ENCODE measurements around the gene COG3. TPM values are rescaled to one million over a fixed set of nuclear protein-coding genes. Genes with fewer than 3 reads are reported as not detected.

COG3 gene
- polyA plus RNA-seq, 1 donor from 2014 or later = 90.2 TPM

DNA sequence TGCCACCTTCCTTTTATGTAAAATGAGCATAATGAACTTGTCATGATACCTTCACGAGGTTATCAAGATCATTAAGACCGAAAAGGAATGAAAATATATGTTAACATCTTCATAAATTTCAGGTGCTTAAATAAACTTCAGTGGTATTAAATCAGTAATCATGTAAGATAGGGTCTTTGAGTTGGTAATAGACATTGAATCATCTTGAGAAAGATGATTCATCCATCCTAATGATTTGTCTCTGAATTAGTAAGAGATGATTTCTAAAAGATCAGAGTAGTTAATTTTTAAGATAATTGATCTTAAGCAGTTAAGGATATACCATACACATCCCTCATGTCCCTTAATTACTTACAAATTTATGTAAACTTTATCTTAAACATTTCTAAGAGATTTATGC is 52.0 kb downstream of the COG3 start:
- Histone ChIP-seq H3K79me2 (replicated peaks; ENCODE audit: insufficient read depth, low read length) (no peaks in the 10 kb centered on the region), H3F3A (ENCODE audit: insufficient read depth, low read length, poor library complexity, severe bottlenecking) (no peaks in the 10 kb centered on the region), H4K20me1 (ENCODE audit: insufficient read depth) (no peaks in the 10 kb centered on the region), H3K9me3 (ENCODE audit: low read length) (no peaks in the 10 kb centered on the region), H3K36me3 (ENCODE audit: insufficient read depth, low read length) (peaks cover 11% of the 10 kb centered on the region), H3K4me2 (ENCODE audit: low read length) (no peak overlapping the region), H3K27me3 (ENCODE audit: insufficient read depth, low read depth, low read length) (no peaks in the 10 kb centered on the region), H3K9ac (ENCODE audit: low read length) (no peak overlapping the region), H3K9me2 (ENCODE audit: insufficient read depth, low read length) (no peaks in the 10 kb centered on the region), H3K4me3 (ENCODE audit: low read length) (no peak overlapping the region), H2AFZ (ENCODE audit: low read depth, low read length) (no peak overlapping the region), H3K27ac (ENCODE audit: low read length) (no peak overlapping the region)
- TF ChIP-seq POLR2AphosphoS5 (IDR thresholded peaks at IDR 0.05) (no peak), TAF1 (IDR thresholded peaks at IDR 0.05; ENCODE audit: low read depth) (no peak), EZH2 (IDR thresholded peaks at IDR 0.05; ENCODE audit: borderline replicate concordance, insufficient read depth, low read length, poor library complexity, severe bottlenecking) (no peak), RAD21 (conservative IDR thresholded peaks at IDR 0.05) (no peak), SMC3 (conservative IDR thresholded peaks at IDR 0.05; ENCODE audit: poor library complexity) (no peak), MXI1 (conservative IDR thresholded peaks at IDR 0.05; ENCODE audit: poor library complexity, severe bottlenecking) (no peak), EP300 (conservative IDR thresholded peaks at IDR 0.05; ENCODE audit: poor library complexity, severe bottlenecking) (no peak)
- TF ChIP-seq, protein P1, sequence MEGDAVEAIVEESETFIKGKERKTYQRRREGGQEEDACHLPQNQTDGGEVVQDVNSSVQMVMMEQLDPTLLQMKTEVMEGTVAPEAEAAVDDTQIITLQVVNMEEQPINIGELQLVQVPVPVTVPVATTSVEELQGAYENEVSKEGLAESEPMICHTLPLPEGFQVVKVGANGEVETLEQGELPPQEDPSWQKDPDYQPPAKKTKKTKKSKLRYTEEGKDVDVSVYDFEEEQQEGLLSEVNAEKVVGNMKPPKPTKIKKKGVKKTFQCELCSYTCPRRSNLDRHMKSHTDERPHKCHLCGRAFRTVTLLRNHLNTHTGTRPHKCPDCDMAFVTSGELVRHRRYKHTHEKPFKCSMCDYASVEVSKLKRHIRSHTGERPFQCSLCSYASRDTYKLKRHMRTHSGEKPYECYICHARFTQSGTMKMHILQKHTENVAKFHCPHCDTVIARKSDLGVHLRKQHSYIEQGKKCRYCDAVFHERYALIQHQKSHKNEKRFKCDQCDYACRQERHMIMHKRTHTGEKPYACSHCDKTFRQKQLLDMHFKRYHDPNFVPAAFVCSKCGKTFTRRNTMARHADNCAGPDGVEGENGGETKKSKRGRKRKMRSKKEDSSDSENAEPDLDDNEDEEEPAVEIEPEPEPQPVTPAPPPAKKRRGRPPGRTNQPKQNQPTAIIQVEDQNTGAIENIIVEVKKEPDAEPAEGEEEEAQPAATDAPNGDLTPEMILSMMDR (IDR thresholded peaks at IDR 0.05; ENCODE audit: poor library complexity, severe bottlenecking) = no peak
- TF ChIP-seq, protein P2, sequence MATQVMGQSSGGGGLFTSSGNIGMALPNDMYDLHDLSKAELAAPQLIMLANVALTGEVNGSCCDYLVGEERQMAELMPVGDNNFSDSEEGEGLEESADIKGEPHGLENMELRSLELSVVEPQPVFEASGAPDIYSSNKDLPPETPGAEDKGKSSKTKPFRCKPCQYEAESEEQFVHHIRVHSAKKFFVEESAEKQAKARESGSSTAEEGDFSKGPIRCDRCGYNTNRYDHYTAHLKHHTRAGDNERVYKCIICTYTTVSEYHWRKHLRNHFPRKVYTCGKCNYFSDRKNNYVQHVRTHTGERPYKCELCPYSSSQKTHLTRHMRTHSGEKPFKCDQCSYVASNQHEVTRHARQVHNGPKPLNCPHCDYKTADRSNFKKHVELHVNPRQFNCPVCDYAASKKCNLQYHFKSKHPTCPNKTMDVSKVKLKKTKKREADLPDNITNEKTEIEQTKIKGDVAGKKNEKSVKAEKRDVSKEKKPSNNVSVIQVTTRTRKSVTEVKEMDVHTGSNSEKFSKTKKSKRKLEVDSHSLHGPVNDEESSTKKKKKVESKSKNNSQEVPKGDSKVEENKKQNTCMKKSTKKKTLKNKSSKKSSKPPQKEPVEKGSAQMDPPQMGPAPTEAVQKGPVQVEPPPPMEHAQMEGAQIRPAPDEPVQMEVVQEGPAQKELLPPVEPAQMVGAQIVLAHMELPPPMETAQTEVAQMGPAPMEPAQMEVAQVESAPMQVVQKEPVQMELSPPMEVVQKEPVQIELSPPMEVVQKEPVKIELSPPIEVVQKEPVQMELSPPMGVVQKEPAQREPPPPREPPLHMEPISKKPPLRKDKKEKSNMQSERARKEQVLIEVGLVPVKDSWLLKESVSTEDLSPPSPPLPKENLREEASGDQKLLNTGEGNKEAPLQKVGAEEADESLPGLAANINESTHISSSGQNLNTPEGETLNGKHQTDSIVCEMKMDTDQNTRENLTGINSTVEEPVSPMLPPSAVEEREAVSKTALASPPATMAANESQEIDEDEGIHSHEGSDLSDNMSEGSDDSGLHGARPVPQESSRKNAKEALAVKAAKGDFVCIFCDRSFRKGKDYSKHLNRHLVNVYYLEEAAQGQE (IDR thresholded peaks at IDR 0.05; ENCODE audit: borderline replicate concordance) = no peak

DNA sequence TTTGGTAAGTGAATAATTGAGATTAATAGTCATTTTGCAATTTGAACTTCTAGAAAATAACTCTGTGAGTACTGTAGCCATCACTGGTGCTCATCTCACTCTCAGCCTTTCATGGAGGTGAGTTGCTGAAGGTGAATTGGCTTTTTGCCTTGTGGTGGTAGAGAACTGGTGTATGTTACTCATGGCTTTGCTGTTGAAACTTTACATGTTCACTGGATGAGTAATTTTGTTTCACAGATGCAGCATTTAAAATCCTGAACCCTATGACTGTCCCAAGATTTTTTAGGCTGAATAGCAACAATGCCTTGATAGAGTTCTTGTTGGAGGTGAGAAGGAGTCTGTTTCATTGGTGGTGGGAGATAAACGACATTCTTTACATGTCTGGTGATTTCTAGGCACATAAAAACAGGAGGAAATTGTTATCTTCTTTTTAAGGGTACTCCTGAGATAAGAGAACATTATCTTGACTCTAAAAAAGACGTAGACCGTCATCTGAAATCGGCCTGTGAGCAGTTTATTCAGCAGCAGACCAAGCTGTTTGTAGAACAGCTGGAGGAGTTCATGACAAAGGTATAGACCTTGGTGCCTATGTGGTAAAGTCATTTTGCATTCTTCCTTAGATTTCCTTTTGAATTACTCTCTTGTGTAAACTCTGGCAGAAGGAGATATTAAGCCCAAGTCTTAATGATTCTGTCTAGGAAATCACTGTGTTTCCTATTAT is 53.9 kb downstream of the COG3 start:
- H2AFZ ChIP-seq (ENCODE audit: low read depth, low read length) = no peak overlapping the region
- H4K20me1 ChIP-seq (ENCODE audit: insufficient read depth) = no peaks in the 10 kb centered on the region
- H3K9ac ChIP-seq (ENCODE audit: low read length) = no peak overlapping the region
- no peaks in the 10 kb centered on the region for H3K9me2 ChIP-seq (ENCODE audit: insufficient read depth, low read length)
- H3F3A ChIP-seq (ENCODE audit: insufficient read depth, low read length, poor library complexity, severe bottlenecking) = no peaks in the 10 kb centered on the region
- no peaks in the 10 kb centered on the region for H3K9me3 ChIP-seq (ENCODE audit: low read length)
- no peaks in the 10 kb centered on the region for H3K79me2 ChIP-seq (replicated peaks; ENCODE audit: insufficient read depth, low read length)
- no peak overlapping the region for H3K4me3 ChIP-seq (ENCODE audit: low read length)
- no peaks in the 10 kb centered on the region for H3K27me3 ChIP-seq (ENCODE audit: insufficient read depth, low read depth, low read length)
- peaks cover 11% of the 10 kb centered on the region for H3K36me3 ChIP-seq (ENCODE audit: insufficient read depth, low read length)
- no peak overlapping the region for H3K27ac ChIP-seq (ENCODE audit: low read length)
- TF ChIP-seq EZH2 (IDR thresholded peaks at IDR 0.05; ENCODE audit: borderline replicate concordance, insufficient read depth, low read length, poor library complexity, severe bottlenecking) = no peak
- no peak for TF ChIP-seq SMC3 (conservative IDR thresholded peaks at IDR 0.05; ENCODE audit: poor library complexity)
- no peak for TF ChIP-seq TAF1 (IDR thresholded peaks at IDR 0.05; ENCODE audit: low read depth)
- no peak for TF ChIP-seq EP300 (conservative IDR thresholded peaks at IDR 0.05; ENCODE audit: poor library complexity, severe bottlenecking)
- TF ChIP-seq, protein P1 (IDR thresholded peaks at IDR 0.05; ENCODE audit: poor library complexity, severe bottlenecking) = no peak
- TF ChIP-seq MXI1 (conservative IDR thresholded peaks at IDR 0.05; ENCODE audit: poor library complexity, severe bottlenecking) = no peak
- H3K4me2 ChIP-seq (ENCODE audit: low read length) = no peak overlapping the region

Data from neural cell (in vitro differentiated cells).